Panc1 (cell line): ENCODE results near the gene EFNA2. TPM values are rescaled to one million over a fixed set of nuclear protein-coding genes. Genes with fewer than 3 reads are reported as not detected.

ENCODE experiments used
- ATAC-seq: fragments of 200-7000 bp; cut with Tn5 transposase; 2 replicates; pipeline ENCODE4 v1.9.1; 2020; ENCODE audit warnings: mild to moderate bottlenecking, moderate library complexity
- BruUV-seq: library from RNA; stranded (reverse); fragments of 400-500 nt; replicated peaks from 2 replicates; lab custom pipeline; 2021; lab: Mats Ljungman, UMichigan
- CTCF ChIA-PET: fragments of 300-600 bp; sonication (Branson Sonifier 250); formaldehyde crosslinking; loops from one replicate; lab custom pipeline; 2022; ENCODE audit warnings: antibody characterized with exemption; lab: Charles Lee
- POLR2A ChIA-PET: fragments of 300-600 bp; sonication (Branson Sonifier 250); formaldehyde crosslinking; loops from one replicate; lab custom pipeline; 2022; ENCODE audit warnings: antibody characterized with exemption; lab: Charles Lee
- DNase-seq: peaks from one replicate; pipeline ENCODE4 v3.0.0-alpha.2; 2010; ENCODE audit warnings: low read depth, low spot score
- H3K27ac ChIP-seq: 2 replicates; pipeline ENCODE4 v1.5.1; 2011; ENCODE audit warnings: mild to moderate bottlenecking, low read length, inconsistent platforms
- H3K27me3 ChIP-seq: fragments of 200-500 bp; sonication (Bioruptor generic); 2 replicates; pipeline ENCODE4 v1.6.0; 2014; ENCODE audit warnings: low read length, inconsistent platforms; ENCODE audit not compliant: control insufficient read depth, insufficient read depth
- H3K36me3 ChIP-seq: fragments of 200-500 bp; sonication (Bioruptor generic); 2 replicates; pipeline ENCODE4 v1.5.1; 2014; ENCODE audit warnings: inconsistent platforms, mild to moderate bottlenecking, low read length, moderate library complexity; ENCODE audit not compliant: control insufficient read depth, insufficient read depth
- H3K4me1 ChIP-seq: 2 replicates; pipeline ENCODE4 v1.5.1; 2011; ENCODE audit warnings: inconsistent platforms, mild to moderate bottlenecking, low read length, moderate library complexity; ENCODE audit not compliant: control insufficient read depth, insufficient read depth
- H3K4me3 ChIP-seq, 2 experiments: 2 replicates each; pipeline ENCODE4 v1.5.1; 2011 to 2012; ENCODE audit warnings: low read depth in 2 of 2, low read length in 2 of 2, mild to moderate bottlenecking in 2 of 2, inconsistent platforms in 1 of 2, moderate library complexity in 1 of 2
- H3K9me3 ChIP-seq: fragments of 200-500 bp; sonication (Bioruptor generic); 2 replicates; pipeline ENCODE4 v1.5.1; 2014; ENCODE audit warnings: low read depth, mild to moderate bottlenecking, inconsistent platforms, low read length, moderate library complexity; ENCODE audit not compliant: control insufficient read depth, insufficient read depth
- CTCF ChIP-seq: fragments of 450-650 bp; IDR thresholded peaks from 2 replicates; pipeline ENCODE4 v1.5.1; 2017; ENCODE audit warnings: mild to moderate bottlenecking
- POLR2AphosphoS5 ChIP-seq: IDR thresholded peaks from 2 replicates; pipeline ENCODE4 v1.6.1; 2012; ENCODE audit warnings: mild to moderate bottlenecking, low read depth, low read length, moderate library complexity
- REST ChIP-seq, 2 experiments: IDR thresholded peaks; 2 replicates each; pipeline ENCODE4 v1.6.1; 2011 to 2012; ENCODE audit warnings: low read depth in 2 of 2, control low read depth in 1 of 2, low read length in 1 of 2, mild to moderate bottlenecking in 1 of 2, moderate library complexity in 1 of 2; ENCODE audit not compliant: insufficient read depth in 1 of 2
- SIN3A ChIP-seq: IDR thresholded peaks from 2 replicates; pipeline ENCODE4 v1.6.1; 2012; ENCODE audit warnings: low read depth, mild to moderate bottlenecking, low read length, moderate library complexity, borderline replicate concordance; ENCODE audit not compliant: insufficient read depth
- TCF7L2 ChIP-seq: IDR thresholded peaks from 2 replicates; pipeline ENCODE4 v1.6.1; 2011; ENCODE audit warnings: mild to moderate bottlenecking, low read depth, low read length, inconsistent platforms
- in situ Hi-C: cut with HindIII; loops from 2 replicates; pipeline ENCODE4 v1.10.0; 2016; ENCODE audit warnings: low sequenced_read_pairs, low pct_unique_long_range_greater_than_20kb
- intact Hi-C: fragments of 100-400 bp; cut with micrococcal nuclease; formaldehyde crosslinking; loops from one replicate; pipeline ENCODE4 v1.10.0; 2022; ENCODE audit not compliant: unreplicated experiment
- total RNA-seq: library from RNA; stranded (reverse); gene quantifications from one replicate; pipeline ENCODE4 v1.2.1, GENCODE V29; 2021; ENCODE audit not compliant: unreplicated experiment

The EFNA2 gene
- total RNA-seq, 1 experiment from 2014 or later = 7.8 TPM

GRCh38 chr19:1262623-1263123 lies 23.0 kb upstream of the EFNA2 start:
- no peaks in the 10 kb centered on the region for H3K27me3 ChIP-seq
- in situ Hi-C loops = no loop called here
- CTCF ChIA-PET = interaction anchor here (1.3 kb wide), 1 partner anchor 18 kb away, joined by 4 read pairs; no protein-coding TSS in a partner anchor
- no TSS peak for BruUV-seq
- peak overlapping the region; percentile 95 for H3K27ac ChIP-seq
- peaks cover 57% of the 10 kb centered on the region for H3K4me1 ChIP-seq
- intact Hi-C loops = no loop called here
- DNase-seq (no peak), ATAC-seq (no peak)
- TF ChIP-seq CTCF (no peak), TCF7L2 (no peak), SIN3A (no peak), POLR2AphosphoS5 (no peak), REST (IDR thresholded peaks at IDR 0.05; ENCODE audit: insufficient read depth in 1 of 2, low read depth in 2 of 2, low read length in 1 of 2) (no peak)
- no peaks in the 10 kb centered on the region for H3K9me3 ChIP-seq
- POLR2A ChIA-PET = interaction anchor here (0.5 to 0.6 kb wide), 2 partner anchors 184 to 637 kb away, joined by 3 to 6 read pairs; no protein-coding TSS in a partner anchor
- no peaks in the 10 kb centered on the region; the same call in 1 of the 2 replicates for H3K36me3 ChIP-seq
- H3K4me3 ChIP-seq = peak overlapping the region; percentile 60 to 70

- H3K27ac ChIP-seq = peak overlapping the region; percentile 95
- DNase-seq = no peak
- no peak for TF ChIP-seq POLR2AphosphoS5
- no peak for TF ChIP-seq TCF7L2
- TF ChIP-seq CTCF = no peak
- BruUV-seq = no TSS peak
- ChIA-PET POLR2A (no interaction called here), CTCF (no interaction called here)
- intact Hi-C loops = no loop called here
- no peaks in the 10 kb centered on the region; the same call in 1 of the 2 replicates for H3K36me3 ChIP-seq
- in situ Hi-C loops = no loop called here
- H3K9me3 ChIP-seq = no peaks in the 10 kb centered on the region
- peaks cover 52% of the 10 kb centered on the region for H3K4me1 ChIP-seq
- H3K27me3 ChIP-seq = no peaks in the 10 kb centered on the region
- no peak for ATAC-seq
- H3K4me3 ChIP-seq = no peak overlapping the region
Observed at GRCh38 chr19:1263188-1263587, 22.5 kb upstream of the EFNA2 start.
